ENCODE measurements around the gene STK32C.
A peak's percentile ranks its signal among the peaks of the same experiment; 100 is the strongest.

Gene STK32C

DNA sequence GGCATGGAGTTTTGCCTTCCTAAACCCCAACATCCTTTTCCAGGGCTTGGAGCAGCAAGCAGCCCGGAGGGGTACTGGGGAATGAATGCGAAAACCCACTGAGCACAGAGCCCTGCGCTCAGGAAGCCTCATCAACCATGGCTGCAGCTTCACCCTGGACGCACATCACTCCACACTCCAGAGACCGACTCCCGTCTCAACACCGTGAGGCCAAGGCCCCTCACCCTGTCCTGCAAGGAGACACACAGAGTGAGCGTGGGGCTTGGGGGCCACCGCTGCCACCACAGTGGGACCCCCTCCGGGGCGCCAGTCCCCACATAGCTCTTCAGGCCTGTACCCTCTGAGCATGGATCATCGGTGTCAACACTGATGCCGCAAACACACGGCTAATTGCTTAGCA is 79.1 kb downstream of the STK32C start:
- TF ChIP-seq CTCF (conservative IDR thresholded peaks at IDR 0.05; ENCODE audit: low read depth, low read length): no peak
- DNase-seq (ENCODE audit: low read depth): no peak

DNA sequence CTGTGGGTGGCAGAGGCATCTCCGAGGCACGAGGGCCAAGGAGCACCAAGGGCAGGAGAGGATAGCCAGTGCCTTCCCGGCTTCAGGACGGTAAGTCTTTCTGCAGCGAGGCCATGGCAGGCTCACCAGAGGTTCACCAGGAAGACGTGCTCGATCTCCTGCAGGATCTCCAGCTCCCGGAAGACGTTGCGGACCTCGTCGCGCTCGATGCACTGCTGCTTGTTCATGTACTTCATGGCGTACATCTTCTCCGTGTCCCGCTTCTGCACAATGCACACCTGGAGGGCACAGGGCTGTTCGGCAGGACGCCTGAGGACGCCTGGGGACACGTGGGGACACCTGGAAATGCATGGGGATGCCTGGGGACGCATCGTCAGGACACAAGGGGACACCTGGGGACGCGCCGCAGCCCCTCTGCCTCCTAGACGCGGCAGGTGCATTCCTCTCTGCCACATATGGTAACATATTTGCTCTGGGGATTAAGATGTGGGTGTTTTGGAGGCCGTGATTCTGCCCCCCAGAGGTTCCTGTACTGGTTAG is 79.8 kb downstream of the STK32C start:
- DNase-seq (ENCODE audit: low read depth): no peak
- H3K4me3 ChIP-seq (ENCODE audit: low read depth, low read length): no peak overlapping the region
- no peak for TF ChIP-seq CTCF (conservative IDR thresholded peaks at IDR 0.05; ENCODE audit: low read depth, low read length)

More for the DNA sequence above, 79.1 kb downstream of the STK32C start:
- H3K4me3 ChIP-seq (ENCODE audit: low read depth, low read length): no peak overlapping the region

DNA sequence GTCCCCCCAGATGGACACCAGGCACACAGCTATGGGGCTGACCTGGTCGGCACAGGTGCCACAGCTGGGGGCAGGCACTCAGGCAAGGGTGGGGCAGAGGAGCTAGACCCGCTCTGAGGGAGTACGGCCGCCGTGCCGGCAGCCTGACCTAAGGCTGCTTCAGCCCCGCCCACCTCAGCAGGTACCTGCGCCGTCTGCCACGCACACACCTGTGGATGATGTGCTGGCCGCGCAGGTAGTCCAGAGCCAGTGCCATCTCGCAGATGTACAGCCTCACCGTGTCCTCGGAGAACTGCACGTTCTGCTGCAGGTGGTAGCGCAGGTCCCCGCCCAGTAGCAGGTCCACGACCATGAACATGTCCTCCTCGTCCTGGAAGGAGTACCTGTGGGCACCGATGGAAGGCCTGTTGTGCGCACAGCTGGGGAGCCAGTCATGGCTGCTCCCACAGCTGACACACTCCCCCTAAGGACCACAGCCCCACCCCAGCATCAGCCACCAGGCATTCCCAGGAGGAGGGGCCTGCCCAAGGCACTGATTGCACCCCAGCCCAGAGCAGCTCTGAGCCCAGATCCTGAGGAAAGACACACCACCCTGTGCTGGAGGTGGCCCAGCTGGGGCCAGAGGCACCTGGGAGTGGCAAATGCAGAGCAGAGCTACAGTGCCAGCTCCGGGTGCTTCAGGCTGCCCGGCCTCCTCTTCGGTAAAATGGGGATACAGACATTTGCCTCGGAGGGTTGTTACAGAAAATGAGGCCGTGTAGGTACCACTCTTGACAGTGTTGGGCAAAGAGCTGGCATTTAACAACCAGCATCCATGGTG is 81.0 kb downstream of the STK32C start:
- DNase-seq (ENCODE audit: low read depth): no peak
- H3K4me3 ChIP-seq (ENCODE audit: low read depth, low read length): no peak overlapping the region
- no peak for TF ChIP-seq CTCF (conservative IDR thresholded peaks at IDR 0.05; ENCODE audit: low read depth, low read length)

GRCh38 chr10:132225849-132226205 is 81.9 kb downstream of the STK32C start:
- H3K4me3 ChIP-seq (ENCODE audit: low read depth, low read length): no peak overlapping the region
- DNase-seq (ENCODE audit: low read depth): no peak
- TF ChIP-seq CTCF (conservative IDR thresholded peaks at IDR 0.05; ENCODE audit: low read depth, low read length): no peak

GRCh38 chr10:132225073-132225848 is 82.5 kb downstream of the STK32C start:
- TF ChIP-seq CTCF (conservative IDR thresholded peaks at IDR 0.05; ENCODE audit: low read depth, low read length): no peak
- no peak for DNase-seq (ENCODE audit: low read depth)
- no peak overlapping the region for H3K4me3 ChIP-seq (ENCODE audit: low read depth, low read length)

GRCh38 chr10:132224343-132225072 is 83.2 kb downstream of the STK32C start:
- no peak overlapping the region for H3K4me3 ChIP-seq (ENCODE audit: low read depth, low read length)
- peak; percentile 30 for TF ChIP-seq CTCF (conservative IDR thresholded peaks at IDR 0.05; ENCODE audit: low read depth, low read length)

More at GRCh38 chr10:132224343-132225072, 83.2 kb downstream of the STK32C start:
- DNase-seq (ENCODE audit: low read depth): peak; percentile 15

All from choroid plexus epithelial cell (primary cell).